H1 (cell line): ENCODE measurements around the gene CENPP. TPM values are rescaled to one million over a fixed set of nuclear protein-coding genes. Genes with fewer than 3 reads are reported as not detected.

Experiments
- CTCF ChIA-PET: fragments of 300-600 bp; sonication (Branson Sonifier 250); formaldehyde crosslinking; loops from one replicate; lab custom pipeline; 2021; ENCODE audit not compliant: partially characterized antibody; lab: Charles Lee
- POLR2A ChIA-PET: fragments of 300-600 bp; sonication (Branson Sonifier 250); formaldehyde crosslinking; loops from one replicate; lab custom pipeline; 2021; ENCODE audit warnings: inconsistent platforms; ENCODE audit not compliant: partially characterized antibody; lab: Charles Lee
- DNase-seq, 2 experiments: peaks; one replicate each; pipeline versions ENCODE4 v3.0.0 to v3.0.0-alpha.2; 2010 to 2022; ENCODE audit warnings: low spot score in 2 of 2, low read depth in 1 of 2, mixed read lengths in 1 of 2
- FAIRE-seq: peaks from 2 replicates; lab custom pipeline; 2011; peaks lifted over from hg19 to GRCh38; lab: Jason Lieb, UNC
- H2AFZ ChIP-seq: 2 replicates; pipeline ENCODE4 v1.8.1; 2012; ENCODE audit warnings: low read length, inconsistent platforms
- H2AK5ac ChIP-seq: 2 replicates; pipeline ENCODE4 v1.6.1; 2013; ENCODE audit warnings: low read depth, low read length
- H2BK120ac ChIP-seq: replicated peaks from 2 replicates; pipeline ENCODE3; 2013; ENCODE audit warnings: low read depth, low read length, inconsistent platforms
- H2BK12ac ChIP-seq: 2 replicates; pipeline ENCODE4 v1.6.1; 2013; ENCODE audit warnings: low read depth, low read length
- H2BK15ac ChIP-seq: 2 replicates; pipeline ENCODE4 v1.6.1; 2013; ENCODE audit warnings: low read length
- H2BK20ac ChIP-seq: 2 replicates; pipeline ENCODE4 v1.6.1; 2013; ENCODE audit warnings: low read length
- H2BK5ac ChIP-seq: 2 replicates; pipeline ENCODE4 v1.6.1; 2013; ENCODE audit warnings: low read depth, low read length
- H3K14ac ChIP-seq: 2 replicates; pipeline ENCODE4 v1.6.1; 2013; ENCODE audit warnings: inconsistent platforms; ENCODE audit not compliant: insufficient read length
- H3K18ac ChIP-seq: 2 replicates; pipeline ENCODE4 v1.6.1; 2013; ENCODE audit warnings: low read length; ENCODE audit errors: extremely low read depth
- H3K23ac ChIP-seq: 2 replicates; pipeline ENCODE4 v1.6.1; 2013; ENCODE audit warnings: inconsistent platforms; ENCODE audit not compliant: insufficient read length
- H3K23me2 ChIP-seq: 2 replicates; pipeline ENCODE4 v1.6.1; 2013; ENCODE audit warnings: low read depth, low read length
- H3K27ac ChIP-seq: 2 replicates; pipeline ENCODE4 v1.6.1; 2011; ENCODE audit warnings: low read depth, low read length, inconsistent platforms
- H3K27me3 ChIP-seq, 4 experiments: replicated peaks in 1 of 4; 1 replicate in 1 of 4; 2 replicates in 3 of 4; pipeline versions ENCODE4 v1.6.1 to v1.8.1; 2011 to 2013; ENCODE audit warnings: low read length in 3 of 4, mild to moderate bottlenecking in 3 of 4, inconsistent platforms in 2 of 4, mixed read lengths in 2 of 4, moderate library complexity in 1 of 4; ENCODE audit not compliant: control insufficient read depth in 3 of 4, insufficient read depth in 3 of 4; ENCODE audit errors: extremely low read depth in 1 of 4
- H3K36me3 ChIP-seq, 4 experiments: 2 replicates each; pipeline versions ENCODE4 v1.6.1 to v1.8.1; 2011 to 2013; ENCODE audit warnings: mild to moderate bottlenecking in 4 of 4, low read length in 3 of 4, moderate library complexity in 2 of 4, control low read depth in 1 of 4, inconsistent platforms in 1 of 4; ENCODE audit not compliant: insufficient read depth in 4 of 4, control insufficient read depth in 2 of 4
- H3K4ac ChIP-seq: replicated peaks from 2 replicates; pipeline ENCODE3; 2013; ENCODE audit warnings: low read length, low read depth, mixed read lengths, inconsistent platforms; ENCODE audit not compliant: insufficient read length
- H3K4me1 ChIP-seq, 4 experiments: replicated peaks in 1 of 4; 1 replicate in 1 of 4; 2 replicates in 3 of 4; pipeline versions ENCODE4 v1.6.1 to v1.8.1; 2011 to 2013; ENCODE audit warnings: low read length in 3 of 4, inconsistent platforms in 2 of 4, mixed read lengths in 1 of 4; ENCODE audit not compliant: insufficient read depth in 4 of 4, control insufficient read depth in 3 of 4
- H3K4me2 ChIP-seq, 2 experiments: 2 replicates each; pipeline versions ENCODE4 v1.6.1 to v1.8.1; 2011 to 2013; ENCODE audit warnings: low read depth in 2 of 2, low read length in 2 of 2, control low read depth in 1 of 2, inconsistent platforms in 1 of 2, mild to moderate bottlenecking in 1 of 2; ENCODE audit not compliant: insufficient read depth in 1 of 2
- H3K4me3 ChIP-seq, 4 experiments: fragments of 200-600, 300-600 bp in 1 of 4; sonication (generic), shearing (Covaris generic), sonication (Bioruptor Twin) in 1 of 4; 2 replicates each; pipeline versions ENCODE4 v1.5.1 to v1.8.1; 2011 to 2016; ENCODE audit warnings: low read length in 4 of 4, low read depth in 3 of 4, control low read depth in 2 of 4, inconsistent platforms in 2 of 4, mild to moderate bottlenecking in 2 of 4, mixed read lengths in 1 of 4, moderate library complexity in 1 of 4; ENCODE audit not compliant: insufficient read depth in 2 of 4; ENCODE audit errors: extremely low read depth in 1 of 4
- H3K56ac ChIP-seq: replicated peaks from 2 replicates; pipeline ENCODE3; 2013; ENCODE audit warnings: low read depth, mild to moderate bottlenecking, mixed read lengths, low read length, inconsistent platforms; ENCODE audit not compliant: insufficient read length
- H3K79me1 ChIP-seq: 2 replicates; pipeline ENCODE4 v1.6.1; 2013; ENCODE audit warnings: low read depth, low read length, control low read depth
- H3K79me2 ChIP-seq, 2 experiments: 2 replicates each; pipeline versions ENCODE4 v1.6.1 to v1.8.1; 2012 to 2013; ENCODE audit warnings: low read length in 2 of 2, mild to moderate bottlenecking in 2 of 2, inconsistent platforms in 1 of 2; ENCODE audit not compliant: insufficient read depth in 2 of 2, control insufficient read depth in 1 of 2
- H3K9ac ChIP-seq, 4 experiments: replicated peaks in 1 of 4; 1 replicate in 1 of 4; 2 replicates in 3 of 4; pipeline versions ENCODE4 v1.6.1 to v1.8.1; 2011 to 2013; ENCODE audit warnings: low read depth in 3 of 4, low read length in 3 of 4, control low read depth in 2 of 4, mild to moderate bottlenecking in 2 of 4, moderate library complexity in 2 of 4, inconsistent platforms in 1 of 4; ENCODE audit errors: extremely low read depth in 1 of 4
- H3K9me3 ChIP-seq, 2 experiments: 2 replicates each; pipeline versions ENCODE4 v1.6.1 to v1.8.1; 2012 to 2013; ENCODE audit warnings: mild to moderate bottlenecking in 2 of 2, moderate library complexity in 2 of 2, control low read depth in 1 of 2, inconsistent platforms in 1 of 2, low read depth in 1 of 2, low read length in 1 of 2, mixed read lengths in 1 of 2; ENCODE audit not compliant: insufficient read depth in 2 of 2
- H4K20me1 ChIP-seq, 2 experiments: replicated peaks in 1 of 2; 2 replicates each; pipeline versions ENCODE3 to v1.8.1; 2011 to 2013; ENCODE audit warnings: inconsistent platforms in 2 of 2, low read length in 2 of 2, mild to moderate bottlenecking in 1 of 2; ENCODE audit not compliant: insufficient read depth in 2 of 2, control insufficient read depth in 1 of 2
- H4K5ac ChIP-seq: 2 replicates; pipeline ENCODE4 v1.6.1; 2013; ENCODE audit warnings: low read length, low read depth, mixed read lengths, inconsistent platforms; ENCODE audit not compliant: insufficient read length
- H4K8ac ChIP-seq: 2 replicates; pipeline ENCODE4 v1.8.0; 2013; ENCODE audit warnings: mild to moderate bottlenecking, moderate library complexity, low read length, inconsistent platforms; ENCODE audit not compliant: insufficient read depth; ENCODE audit errors: extremely low read depth
- H4K91ac ChIP-seq: replicated peaks from 2 replicates; pipeline ENCODE3; 2013; ENCODE audit warnings: low read length, mixed read lengths, inconsistent platforms; ENCODE audit not compliant: insufficient read length
- BACH1 ChIP-seq: IDR thresholded peaks from 2 replicates; pipeline ENCODE4 v1.6.1; 2012; ENCODE audit warnings: low read length, improper control_type of control experiment
- CTBP2 ChIP-seq: IDR thresholded peaks from 2 replicates; pipeline ENCODE4 v1.7.0; 2011; ENCODE audit warnings: borderline replicate concordance, mild to moderate bottlenecking, moderate library complexity, mixed read lengths, low read length; ENCODE audit not compliant: insufficient read depth, insufficient read length
- EP300 ChIP-seq, 2 experiments: IDR thresholded peaks; 1 replicate in 1 of 2; 2 replicates in 1 of 2; pipeline ENCODE4 v1.6.1; 2011 to 2012; ENCODE audit warnings: low read depth in 2 of 2, low read length in 2 of 2, mild to moderate bottlenecking in 2 of 2, borderline replicate concordance in 1 of 2, inconsistent platforms in 1 of 2, moderate library complexity in 1 of 2
- HDAC6 ChIP-seq: IDR thresholded peaks from one replicate; pipeline ENCODE4 v1.7.1; 2012; ENCODE audit warnings: low read depth, mild to moderate bottlenecking, inconsistent platforms, low read length, moderate library complexity
- TBP ChIP-seq: IDR thresholded peaks from 2 replicates; pipeline ENCODE4 v1.6.1; 2011; ENCODE audit warnings: low read depth, low read length, improper control_type of control experiment
- TCF12 ChIP-seq: IDR thresholded peaks from 2 replicates; pipeline ENCODE4 v1.6.1; 2011; ENCODE audit warnings: low read depth, mild to moderate bottlenecking, low read length
- WGBS, 2 experiments: shearing (Covaris generic) in 1 of 2; methylation state at CpG; one replicate each; pipeline versions ENCODE4 v1.1.6 to v1.1.7; 2013 to 2015; ENCODE audit warnings: low lambda C conversion rate in 2 of 2, mixed read lengths in 2 of 2, inconsistent platforms in 1 of 2, low coverage in 1 of 2, missing lambda C conversion rate in 1 of 2; ENCODE audit not compliant: insufficient replicate concordance in 2 of 2, insufficient coverage in 1 of 2, insufficient read length in 1 of 2; ENCODE audit errors: extremely low coverage in 1 of 2, missing lambda C conversion rate in 1 of 2; 5-methylcytosine and 5-hydroxymethylcytosine counted together
- polyA plus RNA-seq, 7 experiments: library from polyadenylated mRNA; depleted of rRNA in 3 of 7; stranded (reverse) in 5 of 7; unstranded in 2 of 7; fragments of >200 nt in 5 of 7; fragments of 200-250 nt in 2 of 7; gene quantifications; 1 replicate in 5 of 7; 2 replicates in 1 of 7; 4 replicates in 1 of 7; pipeline versions ENCODE4 v1.2.1 to v1.2.3, GENCODE V29; 2011 to 2013; ENCODE audit warnings: missing spikeins in 2 of 7, mixed read lengths in 2 of 7
- total RNA-seq: library from RNA; stranded (reverse); fragmentation: NEBNext Ultra II Directional; extraction: Animal tissue kit (Norgen Biotek cat#: 25700); gene quantifications from 2 replicates; pipeline ENCODE4 v1.2.1, GENCODE V29; 2021

Gene CENPP
- total and polyA plus RNA-seq, 2 of the 8 experiments (the other 6 are each of a cell fraction or from before 2014, with no cell fraction given) = 2.7 to 10.8 TPM

DNA sequence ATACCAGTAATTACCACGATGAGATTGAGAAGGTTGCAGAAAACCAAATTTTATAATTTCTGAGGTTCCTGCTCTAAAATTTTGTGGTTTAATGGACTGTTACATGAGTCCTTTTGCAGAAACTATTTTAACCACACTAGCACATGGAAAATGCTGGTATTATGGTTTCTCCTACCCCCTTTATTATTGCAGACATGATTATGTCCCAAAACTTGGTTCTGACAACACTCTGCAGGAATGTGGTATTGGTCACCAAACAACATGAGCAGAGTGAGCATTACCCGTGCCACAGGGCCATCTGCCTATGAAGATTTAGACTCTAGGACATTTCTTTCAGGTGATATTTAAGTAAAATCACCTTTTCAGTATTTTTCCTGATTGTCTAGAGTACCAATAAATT lies 212.8 kb downstream of the CENPP start:
- POLR2A ChIA-PET = no interaction called here
- no peak overlapping the region for H3K4me2 ChIP-seq
- no peak for FAIRE-seq
- no peak for TF ChIP-seq EP300 (IDR thresholded peaks at IDR 0.05; ENCODE audit: borderline replicate concordance in 1 of 2, low read depth in 2 of 2, low read length in 2 of 2)
- TF ChIP-seq BACH1 = no peak
- no peak for TF ChIP-seq CTBP2
- no peak for TF ChIP-seq TCF12
- no peak for TF ChIP-seq HDAC6
- no peak for TF ChIP-seq TBP

More for the DNA sequence above, 212.8 kb downstream of the CENPP start:
- 91% methylated on average over 2 of the region's 2 CpGs; no CpG with 5 or more reads in 1 of the 2 experiments for WGBS, 2 experiments
- no peak overlapping the region for H3K9ac ChIP-seq
- H2BK5ac ChIP-seq = no peak overlapping the region
- DNase-seq = no peak
- H3K36me3 ChIP-seq = no peaks in the 10 kb centered on the region
- H4K91ac ChIP-seq = no peak overlapping the region
- CTCF ChIA-PET = interaction anchor here (0.6 to 0.9 kb wide), 2 partner anchors 51 to 171 kb away, joined by 3 read pairs; no protein-coding TSS in a partner anchor
- no peak overlapping the region for H3K4ac ChIP-seq
- H2BK15ac ChIP-seq = no peak overlapping the region
- no peak overlapping the region for H4K8ac ChIP-seq
- H3K79me2 ChIP-seq = no peaks in the 10 kb centered on the region
- H4K20me1 ChIP-seq = no peaks in the 10 kb centered on the region
- H3K27ac ChIP-seq = no peak overlapping the region
- H2AK5ac ChIP-seq = no peak overlapping the region
- H4K5ac ChIP-seq = no peak overlapping the region
- no peaks in the 10 kb centered on the region for H3K23me2 ChIP-seq
- no peaks in the 10 kb centered on the region for H3K27me3 ChIP-seq
- no peak overlapping the region for H3K4me3 ChIP-seq
- no peak overlapping the region for H2BK20ac ChIP-seq
- H3K79me1 ChIP-seq = no peaks in the 10 kb centered on the region
- no peak overlapping the region for H3K56ac ChIP-seq
- no peaks in the 10 kb centered on the region for H3K4me1 ChIP-seq
- no peaks in the 10 kb centered on the region for H3K9me3 ChIP-seq
- H2BK120ac ChIP-seq = no peak overlapping the region
- H3K14ac ChIP-seq = no peak overlapping the region
- no peak overlapping the region for H3K23ac ChIP-seq
- H2BK12ac ChIP-seq = no peak overlapping the region
- H3K18ac ChIP-seq = no peak overlapping the region
- H2AFZ ChIP-seq = no peak overlapping the region
